Fibroblast of upper back skin (primary cell): ENCODE results near the gene NIT1.

Experiments
- DNase-seq: peaks from one replicate; pipeline ENCODE4 v3.0.0-alpha.2; 2013

Gene NIT1, protein sequence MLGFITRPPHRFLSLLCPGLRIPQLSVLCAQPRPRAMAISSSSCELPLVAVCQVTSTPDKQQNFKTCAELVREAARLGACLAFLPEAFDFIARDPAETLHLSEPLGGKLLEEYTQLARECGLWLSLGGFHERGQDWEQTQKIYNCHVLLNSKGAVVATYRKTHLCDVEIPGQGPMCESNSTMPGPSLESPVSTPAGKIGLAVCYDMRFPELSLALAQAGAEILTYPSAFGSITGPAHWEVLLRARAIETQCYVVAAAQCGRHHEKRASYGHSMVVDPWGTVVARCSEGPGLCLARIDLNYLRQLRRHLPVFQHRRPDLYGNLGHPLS

DNA sequence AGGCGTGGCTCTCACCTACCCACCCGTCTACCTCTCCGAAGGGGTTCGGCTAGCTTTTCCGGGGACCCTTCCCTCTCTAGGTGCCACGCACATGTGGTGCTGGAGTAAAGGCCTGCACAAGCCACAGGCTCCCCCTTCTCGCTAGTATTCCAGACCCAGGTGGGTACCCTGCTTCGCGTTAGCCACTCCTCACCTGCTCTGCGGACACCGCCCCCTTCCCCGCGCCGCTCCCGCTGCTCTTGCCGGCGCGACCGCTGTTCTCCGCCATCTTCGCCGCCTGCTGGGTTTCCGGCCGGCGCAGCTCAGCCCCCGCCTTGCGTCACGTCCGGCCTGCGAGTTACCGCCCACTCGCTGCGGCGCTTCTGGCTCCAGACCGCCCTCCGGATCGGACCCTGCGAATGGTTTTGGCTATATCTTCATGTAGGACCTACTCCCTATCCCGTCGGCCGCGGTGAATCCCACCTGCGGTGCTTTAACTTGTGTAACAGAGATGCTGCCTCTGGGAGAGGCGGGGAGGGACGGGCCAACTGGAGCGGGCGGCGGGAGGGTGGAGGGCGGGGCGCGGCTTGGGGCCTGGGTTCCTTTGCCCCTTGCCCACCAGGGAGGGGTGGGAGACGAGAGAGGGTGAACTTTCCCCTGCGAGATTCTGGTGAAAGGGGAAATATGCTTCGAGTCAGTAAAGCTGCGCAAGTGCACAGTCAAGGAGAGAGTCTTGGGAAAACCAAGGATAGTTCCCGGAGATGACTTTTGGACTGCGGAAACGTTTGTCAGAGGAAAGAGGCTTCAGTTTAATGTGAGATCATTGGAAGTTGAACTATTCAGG, at the start of gene NIT1, which contains the start of gene PFDN2:
Gene NIT1 (plus strand): TSS at position 347 of the 823 bp plus-strand sequence. CDS start 72 bp downstream, at position 419.
Gene PFDN2 (minus strand): TSS at position 279 of the 823 bp plus-strand sequence. CDS start 11 bp downstream, at position 268.
- DNase-seq: peak; percentile 79

DNA sequence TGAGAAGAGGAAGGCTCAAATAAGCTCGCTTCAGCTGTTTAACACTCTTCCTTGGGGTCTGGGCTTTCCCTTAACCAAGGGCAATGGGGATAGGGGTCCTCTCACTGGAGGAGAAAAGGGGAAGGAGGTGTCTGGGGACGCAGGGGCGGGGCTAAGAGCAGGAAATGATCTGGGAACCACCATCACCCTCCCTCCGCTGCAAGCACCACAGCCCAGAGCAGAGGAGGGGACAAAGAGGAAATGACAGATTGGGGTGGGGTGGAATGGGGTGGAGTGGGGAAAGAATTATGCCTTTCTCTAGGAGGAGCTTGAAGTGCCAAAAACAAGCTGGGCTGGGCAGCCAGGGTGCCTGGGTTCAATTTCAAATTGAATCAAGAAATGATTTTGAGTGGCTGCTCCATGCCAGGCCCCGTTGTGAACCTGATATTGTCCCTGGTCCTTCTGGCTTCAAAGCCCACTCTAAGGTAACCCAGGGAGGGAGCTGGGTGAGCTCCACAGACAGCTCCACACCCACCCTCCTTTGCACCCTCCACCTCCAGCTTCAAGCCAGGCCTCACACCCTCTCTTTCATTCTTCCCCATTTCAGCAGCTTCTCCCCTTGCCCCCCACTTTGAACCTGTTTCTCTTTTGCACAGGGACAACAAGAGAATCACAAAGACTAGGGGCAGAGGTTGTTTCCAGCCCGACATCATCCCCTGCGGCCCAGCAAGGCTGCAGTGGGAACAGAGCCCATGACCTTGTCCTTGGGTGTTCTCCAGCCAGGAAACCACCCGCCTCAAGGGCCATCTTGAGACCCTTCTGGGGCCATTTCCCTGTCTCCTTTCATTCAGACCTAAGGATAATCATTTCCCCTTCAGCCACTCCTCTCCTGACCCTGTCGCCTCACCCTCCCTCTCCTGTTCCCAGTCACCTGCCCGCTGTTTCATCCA, 49.3 kb upstream of the NIT1 start:
- no peak for DNase-seq

DNA sequence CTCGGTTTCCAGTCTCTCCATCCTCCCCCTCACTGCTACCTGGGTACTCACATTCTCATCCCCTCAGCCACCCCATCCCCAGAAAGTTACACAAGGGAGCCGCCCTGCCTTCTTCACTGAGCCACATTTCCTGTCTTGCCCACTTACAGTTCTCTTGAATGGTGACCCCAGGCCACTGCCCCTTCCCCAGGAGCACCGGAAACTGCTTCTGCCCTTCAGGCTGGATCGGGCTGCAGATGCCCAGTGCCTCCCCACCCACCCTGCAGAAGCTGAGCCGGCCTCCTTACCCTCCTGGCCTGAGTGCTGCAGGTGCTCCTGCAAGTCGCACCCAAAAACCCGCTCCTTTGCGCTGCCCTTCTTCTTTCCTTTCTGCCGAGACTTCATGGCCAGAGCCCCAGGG, 48.7 kb upstream of the NIT1 start:
- DNase-seq: no peak

DNA sequence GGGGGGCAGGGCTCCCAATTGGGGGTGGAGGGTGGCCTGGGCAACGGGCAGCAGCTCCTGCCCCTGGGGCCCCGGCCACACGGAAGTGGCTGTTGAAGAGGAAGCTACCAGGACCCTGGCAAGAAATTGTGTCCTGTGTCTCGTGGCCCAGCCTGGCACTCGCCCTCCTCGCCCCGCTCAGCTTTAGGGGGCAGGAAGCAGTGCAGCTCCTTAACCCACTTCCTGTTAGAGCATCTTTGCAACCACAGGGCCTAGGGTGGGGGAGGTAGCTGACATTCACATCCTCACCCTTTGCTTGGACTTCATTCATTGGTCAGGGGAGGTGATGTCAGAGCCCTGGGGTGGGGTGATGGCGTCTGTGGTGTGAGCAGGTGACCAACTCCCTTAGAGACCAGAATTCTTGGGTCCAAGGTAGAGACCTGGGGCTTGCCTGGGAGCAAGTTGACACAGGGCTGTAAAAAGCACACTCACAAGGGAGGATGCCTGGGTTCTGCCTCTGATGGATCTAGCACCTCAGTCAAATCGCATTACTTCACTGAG, 48.1 kb upstream of the NIT1 start, which contains the start of gene ARHGAP30:
Gene ARHGAP30 (minus strand): TSS at position 161 of the 540 bp plus-strand sequence. CDS start 267 bp downstream, outside the sequence.
- no peak for DNase-seq

DNA sequence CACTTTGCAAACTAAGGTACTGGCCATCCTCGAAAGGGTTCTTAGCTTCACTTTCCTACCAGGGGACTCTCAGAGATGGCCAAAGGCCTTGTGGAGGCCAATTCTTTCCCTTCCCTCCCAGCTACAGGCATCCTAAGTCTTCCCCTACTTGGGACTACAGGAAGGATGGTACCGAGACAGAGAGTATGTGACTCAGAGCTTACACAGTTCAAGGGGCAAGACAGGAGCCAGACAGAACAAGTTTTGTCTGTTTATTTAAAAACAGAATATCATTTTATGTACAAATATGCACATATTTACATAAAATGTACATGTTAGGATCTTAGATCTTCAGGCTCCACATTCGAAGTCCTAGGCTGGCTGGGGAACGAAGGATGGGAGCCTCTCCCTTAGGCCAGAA, 47.1 kb upstream of the NIT1 start:
- no peak for DNase-seq

DNA sequence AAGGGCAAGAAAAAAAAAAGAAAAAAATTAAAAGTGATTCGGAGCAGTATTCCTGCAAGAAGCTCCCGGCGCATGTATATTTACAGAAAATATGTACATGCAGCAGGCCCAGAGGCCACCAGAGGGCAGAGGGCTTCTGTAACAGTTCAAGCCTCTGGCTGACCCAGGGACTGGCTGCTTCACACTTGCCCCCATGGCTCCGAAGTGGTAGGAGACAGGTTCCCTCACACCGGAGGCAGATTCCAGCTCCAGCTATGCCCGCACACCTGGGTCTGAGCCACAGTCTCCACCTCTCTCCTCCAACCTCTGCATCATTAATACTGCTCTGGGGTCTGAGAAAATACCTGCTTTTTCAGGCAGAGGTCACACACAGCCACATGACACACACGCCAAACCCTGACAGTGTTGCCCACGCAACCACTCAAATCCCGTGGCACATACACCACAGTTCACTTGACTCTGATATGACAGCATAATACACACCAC, 46.0 kb upstream of the NIT1 start:
- DNase-seq: peak; percentile 49

DNA sequence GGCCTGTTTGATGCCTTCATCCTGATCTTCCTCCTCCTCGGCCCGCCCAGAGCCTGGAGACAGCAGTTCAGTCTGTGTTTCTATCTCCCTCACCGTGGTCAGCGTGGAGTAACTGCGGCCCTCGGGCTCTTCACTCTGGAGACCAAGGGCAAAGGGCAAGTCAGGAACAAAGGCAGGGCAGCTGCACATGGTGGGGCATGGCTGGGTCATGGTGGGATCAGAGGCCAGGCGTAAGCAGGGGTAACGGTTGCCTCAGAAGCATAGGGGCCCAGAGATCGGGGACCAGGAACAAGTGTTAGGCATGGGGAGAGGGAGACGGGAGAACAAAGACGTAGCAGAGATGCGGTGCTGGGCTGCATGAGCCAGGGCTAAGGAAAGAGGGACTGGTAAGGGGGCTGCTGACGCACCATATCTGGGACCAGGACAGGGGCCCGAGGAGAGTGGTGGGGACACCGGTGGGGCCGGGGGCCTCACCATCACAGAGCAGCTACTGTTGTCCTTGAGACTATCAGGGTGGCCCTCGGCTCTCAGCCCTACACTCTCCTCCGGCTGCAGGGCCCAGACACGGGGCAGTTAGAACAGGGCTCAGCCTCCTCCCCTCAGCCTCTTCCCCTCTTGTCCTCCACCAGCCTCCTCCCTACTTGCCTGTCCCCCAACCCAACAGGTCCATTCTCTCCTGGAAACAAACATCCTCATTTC, 45.0 kb upstream of the NIT1 start:
- DNase-seq: no peak

DNA sequence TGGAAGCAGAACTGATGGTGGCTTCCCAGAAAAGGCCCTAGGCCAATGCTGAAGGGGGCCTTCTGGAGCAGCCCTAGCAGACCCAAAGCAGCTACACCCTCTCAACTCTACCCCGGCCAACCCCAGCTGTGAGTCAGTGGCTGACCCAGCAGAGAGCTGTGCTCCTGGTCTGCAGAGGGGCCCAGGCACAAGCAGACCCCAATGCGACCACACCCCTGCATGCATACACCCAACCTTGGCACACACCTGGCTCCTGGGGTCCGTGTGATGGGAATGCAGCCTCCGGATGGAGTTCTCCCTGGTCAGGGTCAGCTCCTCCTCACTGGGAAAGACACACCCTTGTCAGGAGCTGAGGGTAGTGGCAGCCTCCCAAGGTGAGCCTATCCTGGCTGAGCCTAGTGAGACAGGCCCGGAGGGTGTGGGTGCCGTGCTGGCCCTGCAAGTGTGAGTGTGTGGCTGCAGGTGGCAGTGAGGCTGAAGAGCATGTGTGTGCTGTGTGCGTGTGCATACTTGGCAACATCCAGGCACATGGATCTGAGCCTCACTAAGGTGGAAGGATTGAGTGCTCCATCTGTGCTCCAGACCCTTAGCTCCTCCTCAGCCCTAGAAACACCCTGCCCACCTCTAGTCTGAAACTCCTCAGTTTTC, 44.3 kb upstream of the NIT1 start:
- DNase-seq: no peak

DNA sequence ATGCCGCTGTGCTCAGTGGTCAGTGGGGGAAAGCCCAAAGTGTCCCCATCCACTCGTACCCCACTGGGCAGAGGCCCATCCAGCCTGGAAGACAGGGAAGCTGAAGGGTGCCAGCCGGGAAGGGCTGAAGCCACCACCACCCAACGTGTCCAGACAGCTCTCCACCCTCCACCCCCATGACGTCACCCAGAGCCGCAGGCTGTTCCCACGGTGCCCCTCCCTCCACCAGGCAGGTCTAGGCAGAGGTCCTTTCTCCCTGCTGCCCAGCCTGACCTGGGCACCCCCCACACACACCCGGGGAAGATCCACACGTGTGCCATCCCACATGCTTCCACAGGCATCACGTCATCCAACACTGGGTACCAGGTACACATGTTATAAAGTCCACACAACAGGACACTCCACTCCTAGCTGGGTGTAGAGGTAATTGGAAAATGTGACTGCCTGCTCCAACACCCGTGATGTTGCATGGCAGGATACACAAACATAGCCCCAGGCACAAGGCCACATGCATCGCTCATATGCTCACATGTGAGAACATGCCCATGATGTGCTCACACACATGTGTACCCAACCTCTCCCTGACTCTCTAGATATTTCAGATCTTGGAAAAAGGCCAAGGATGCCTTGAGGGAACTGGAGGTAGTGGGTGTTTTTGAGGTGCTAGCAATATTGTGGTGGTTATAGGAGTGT, 43.1 kb upstream of the NIT1 start:
- DNase-seq: no peak

DNA sequence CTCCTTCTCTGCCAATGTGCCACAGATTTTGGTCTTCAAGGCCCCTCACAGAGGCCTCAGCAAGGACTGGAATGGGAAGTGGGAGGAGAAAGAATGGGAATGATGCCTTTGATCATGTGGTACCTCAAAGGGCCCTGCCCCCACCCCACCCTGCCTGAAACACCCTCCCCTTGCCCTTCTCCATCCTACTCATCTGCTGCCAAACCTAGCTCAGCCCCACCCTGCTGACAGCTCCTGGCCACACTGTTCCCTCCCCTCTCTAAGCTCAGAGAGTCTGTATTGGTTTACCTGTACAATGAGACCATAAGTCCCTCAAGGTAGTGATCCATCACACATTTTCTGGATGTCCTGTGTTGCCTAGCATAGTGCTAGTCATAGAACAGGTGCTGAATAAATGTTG, 41.5 kb upstream of the NIT1 start:
- no peak for DNase-seq

DNA sequence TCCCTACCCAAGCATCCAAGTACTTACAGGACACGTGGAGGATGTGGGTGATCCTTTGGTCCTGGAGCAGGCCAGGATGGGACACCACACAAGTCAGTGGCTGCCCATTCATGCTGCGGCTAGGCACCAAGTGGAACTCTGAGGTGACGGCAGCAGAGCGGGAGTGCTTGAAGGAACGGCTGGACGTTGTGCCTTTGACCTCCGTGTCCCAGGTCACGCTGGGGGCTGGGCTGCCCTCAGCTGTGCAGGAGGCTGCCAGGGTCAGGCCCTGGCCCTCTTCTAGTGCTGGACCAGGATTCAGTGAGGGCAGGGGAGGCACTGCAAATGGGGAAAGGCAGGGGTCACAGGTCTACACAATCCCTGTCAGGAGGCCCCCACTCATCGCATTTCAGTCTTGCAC, 40.5 kb upstream of the NIT1 start:
- no peak for DNase-seq

DNA sequence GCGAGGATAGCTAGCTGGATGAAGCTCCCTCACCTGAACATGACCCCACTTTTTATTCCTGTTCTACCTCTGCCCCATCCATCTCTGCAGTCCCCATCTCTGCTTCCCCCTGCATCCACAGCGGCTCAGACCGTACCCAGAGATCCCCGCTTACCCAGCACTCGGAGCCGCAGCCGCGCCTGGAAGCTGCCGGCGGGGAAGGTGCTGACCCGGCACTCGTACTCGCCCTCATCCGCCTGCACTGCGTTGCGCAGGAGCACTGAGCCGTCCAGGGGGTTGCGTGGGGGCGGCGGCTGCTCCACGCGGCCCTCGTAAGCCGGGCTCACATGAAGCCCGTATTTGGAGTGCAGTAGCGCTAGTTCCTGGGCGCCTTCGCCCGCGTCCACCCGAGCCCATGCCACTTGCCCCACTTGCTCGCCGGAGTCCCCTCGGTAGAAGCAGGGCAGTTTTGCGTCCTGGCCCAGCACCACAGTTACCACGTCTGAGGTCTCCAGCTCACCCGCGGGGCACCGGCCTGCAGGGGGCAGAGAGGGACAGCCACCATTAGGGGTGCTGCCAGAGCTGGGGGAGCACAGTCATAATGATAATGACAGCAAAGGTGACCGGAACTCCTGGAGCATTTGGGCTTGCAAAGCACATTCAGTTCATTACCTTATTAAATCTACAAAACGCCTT, 38.3 kb upstream of the NIT1 start:
- no peak for DNase-seq

DNA sequence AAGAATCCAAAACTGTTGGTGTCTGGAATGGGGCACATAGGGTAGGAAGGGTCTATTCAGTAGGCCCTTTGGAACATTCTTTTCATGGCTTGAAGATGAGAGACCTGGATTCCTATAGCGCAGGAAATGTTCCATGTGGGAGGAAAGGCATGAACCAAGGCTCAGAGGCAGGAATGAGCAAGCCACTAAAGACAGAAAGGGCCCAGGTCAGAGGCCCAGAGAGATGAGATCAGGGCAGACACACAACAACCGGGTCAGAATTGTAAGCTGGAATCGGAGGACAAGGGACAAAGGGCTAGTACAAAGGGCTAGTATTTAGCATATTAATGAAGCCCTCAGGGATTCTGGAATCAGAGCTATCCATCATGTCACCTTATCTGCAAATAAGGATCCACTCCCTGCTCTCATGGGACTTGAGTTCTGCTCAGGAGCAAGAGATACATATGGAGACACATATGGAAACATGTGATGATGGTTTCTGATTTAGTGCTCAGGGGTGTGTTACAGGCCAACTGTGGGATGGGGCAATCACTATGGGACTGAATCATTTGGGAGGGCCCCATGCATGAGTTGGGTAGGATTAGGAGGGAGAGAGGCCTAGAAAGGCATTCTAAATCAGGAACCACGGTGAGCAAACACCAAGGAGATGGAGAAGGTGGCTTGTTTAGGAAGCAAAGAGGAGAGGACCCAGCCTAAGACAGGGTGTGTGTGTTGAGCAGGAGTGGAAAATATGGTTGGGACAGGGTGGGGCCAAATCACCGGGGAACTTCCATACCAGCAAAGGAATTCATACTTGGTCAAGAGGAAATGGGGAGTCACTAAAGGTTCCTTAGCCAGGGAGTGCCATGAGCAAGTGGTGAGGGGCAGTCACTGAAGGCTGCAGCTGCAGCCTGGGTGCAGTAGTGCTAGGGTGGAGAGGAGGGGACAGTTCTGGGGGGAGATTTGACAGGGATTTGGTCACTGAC, 37.2 kb upstream of the NIT1 start:
- DNase-seq: peak; percentile 43

DNA sequence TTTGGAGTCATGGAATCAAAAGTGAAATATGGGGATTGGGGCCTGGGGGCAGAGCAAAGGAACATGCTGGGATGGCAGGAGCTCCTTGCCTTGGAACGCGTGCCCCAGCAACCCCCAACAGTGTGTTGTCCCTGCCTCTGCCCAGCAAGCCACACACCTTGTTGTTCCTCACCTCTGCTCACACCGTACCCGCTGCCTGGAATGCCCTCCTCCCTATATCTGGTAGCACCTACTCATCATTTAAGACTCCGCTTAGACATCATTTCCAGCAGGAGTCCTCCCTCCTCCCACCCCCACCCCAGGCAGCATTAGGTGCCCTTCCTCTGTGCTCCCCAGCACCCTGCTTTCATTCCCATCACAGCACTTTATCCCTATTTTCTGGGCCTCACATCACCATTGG, 36.4 kb upstream of the NIT1 start:
- no peak for DNase-seq

DNA sequence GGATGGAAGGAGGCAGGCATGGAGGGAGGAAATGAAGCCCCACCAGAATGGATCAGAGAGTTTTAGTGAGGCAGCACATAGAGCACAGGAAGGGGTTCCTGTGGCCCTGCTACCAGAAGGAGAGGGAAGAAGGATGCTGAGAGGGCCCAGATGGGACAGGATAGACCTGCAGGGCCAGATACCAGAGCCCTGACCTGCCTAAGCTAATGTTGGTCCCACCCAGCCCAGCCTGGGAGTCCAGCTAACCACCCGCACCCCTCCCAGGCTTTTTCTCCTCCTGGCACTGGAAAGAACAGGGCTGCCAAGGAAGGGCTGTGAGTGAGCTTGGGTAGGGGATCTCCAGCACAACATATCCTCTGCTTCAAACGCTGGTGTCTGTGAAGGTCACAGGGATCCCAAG, 35.4 kb upstream of the NIT1 start:
- DNase-seq: no peak

DNA sequence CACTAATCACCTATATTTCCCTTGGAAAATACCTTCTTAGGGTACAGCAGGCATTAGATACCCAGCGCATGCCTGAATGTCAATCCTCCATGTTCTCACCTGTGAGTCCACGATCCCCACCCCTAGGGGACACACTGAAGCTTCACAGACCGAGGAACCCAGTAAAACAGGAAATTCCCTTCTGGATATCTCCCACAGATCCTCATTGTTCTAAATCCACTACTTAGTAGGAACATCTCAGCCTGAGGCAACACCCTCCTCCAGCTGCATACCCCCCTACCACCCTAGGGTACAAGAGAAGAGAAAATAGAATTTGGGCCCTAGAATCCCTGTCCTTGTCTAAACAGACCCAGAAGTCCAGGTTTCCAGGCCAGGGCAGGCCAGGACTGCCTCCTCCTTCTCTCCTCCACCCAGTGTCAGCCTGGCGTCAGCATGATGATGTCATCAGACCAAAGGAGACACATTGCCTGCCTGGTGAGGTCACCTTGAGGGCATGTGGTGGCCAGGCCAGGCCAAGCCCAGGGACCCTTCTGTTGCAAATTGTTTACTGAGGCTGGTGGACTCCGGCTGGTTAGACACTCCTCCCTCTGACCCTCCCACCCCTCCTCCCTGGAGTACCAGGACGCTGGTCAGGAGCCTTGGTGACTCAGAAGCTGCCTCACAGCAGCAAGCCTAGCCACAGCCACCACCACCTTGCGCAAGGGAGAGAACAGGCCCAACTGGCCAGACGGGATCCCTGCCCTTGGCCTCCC, 34.7 kb upstream of the NIT1 start:
- peak; percentile 87 for DNase-seq

DNA sequence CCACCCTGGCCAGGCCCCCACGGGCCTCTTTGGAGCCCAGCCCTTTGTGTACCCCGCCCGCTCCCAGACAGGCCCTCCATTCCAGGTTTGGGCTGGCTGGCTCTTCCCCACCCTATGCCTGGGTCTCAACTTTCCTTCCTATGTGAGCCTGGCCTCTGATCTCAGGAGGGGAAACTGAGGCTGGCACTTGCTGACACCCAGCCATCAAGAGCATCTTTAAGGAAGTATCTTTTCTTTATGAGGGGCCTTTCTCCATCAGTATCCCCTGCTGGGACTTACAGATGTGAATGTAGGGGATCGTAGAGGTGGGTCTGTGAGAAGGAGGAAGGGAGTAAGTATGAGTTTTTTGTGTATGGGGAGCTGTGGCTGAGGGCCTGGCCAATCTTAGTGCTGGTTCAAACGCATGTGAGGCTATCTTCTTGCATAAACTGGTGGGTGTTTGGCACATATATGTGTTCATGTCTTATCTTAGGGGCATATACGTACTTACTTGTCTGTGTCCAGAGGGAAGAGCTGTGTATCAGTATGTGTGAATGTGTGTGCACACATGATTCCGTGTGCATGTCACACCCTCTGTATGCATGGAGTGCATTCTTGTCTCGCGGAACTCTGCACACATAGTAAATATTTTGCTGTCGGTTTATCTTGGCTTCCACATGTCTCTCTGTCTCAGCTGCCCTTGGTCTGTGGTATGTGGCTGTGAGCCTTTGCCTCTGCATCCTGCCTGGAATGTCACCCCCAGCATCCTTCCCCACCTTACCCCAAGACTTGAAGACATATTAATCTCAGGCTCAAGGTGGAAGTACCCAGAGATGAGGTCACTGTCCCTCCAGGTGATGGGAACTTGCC, 33.9 kb upstream of the NIT1 start:
- DNase-seq: no peak
